Measurements from ENCODE around the gene VPS26C.

- TF ChIP-seq CTCF (IDR thresholded peaks at IDR 0.05; ENCODE audit: low read length) (no peak), EZH2phosphoT487 (IDR thresholded peaks at IDR 0.05; ENCODE audit: low read length) (no peak)
Observed at GRCh38 chr21:37276377-37276776, 9.2 kb upstream of the VPS26C start.
